H54 (cell line): ENCODE results near the gene ZC3H10.
A peak's percentile ranks its signal among the peaks of the same experiment; 100 is the strongest.

Experiments used
- DNase-seq: peaks from one replicate; pipeline ENCODE4 v3.0.0; 2011; ENCODE audit warnings: low spot score, mixed read lengths; ENCODE audit not compliant: insufficient read length
- FAIRE-seq: peaks from 3 replicates; lab custom pipeline; 2011; peaks lifted over from hg19 to GRCh38; lab: Jason Lieb, UNC
- POLR2A ChIP-seq: IDR thresholded peaks from 2 replicates; pipeline ENCODE4 v1.6.1; 2011; ENCODE audit warnings: low read depth, mild to moderate bottlenecking, low read length

The ZC3H10 gene

DNA sequence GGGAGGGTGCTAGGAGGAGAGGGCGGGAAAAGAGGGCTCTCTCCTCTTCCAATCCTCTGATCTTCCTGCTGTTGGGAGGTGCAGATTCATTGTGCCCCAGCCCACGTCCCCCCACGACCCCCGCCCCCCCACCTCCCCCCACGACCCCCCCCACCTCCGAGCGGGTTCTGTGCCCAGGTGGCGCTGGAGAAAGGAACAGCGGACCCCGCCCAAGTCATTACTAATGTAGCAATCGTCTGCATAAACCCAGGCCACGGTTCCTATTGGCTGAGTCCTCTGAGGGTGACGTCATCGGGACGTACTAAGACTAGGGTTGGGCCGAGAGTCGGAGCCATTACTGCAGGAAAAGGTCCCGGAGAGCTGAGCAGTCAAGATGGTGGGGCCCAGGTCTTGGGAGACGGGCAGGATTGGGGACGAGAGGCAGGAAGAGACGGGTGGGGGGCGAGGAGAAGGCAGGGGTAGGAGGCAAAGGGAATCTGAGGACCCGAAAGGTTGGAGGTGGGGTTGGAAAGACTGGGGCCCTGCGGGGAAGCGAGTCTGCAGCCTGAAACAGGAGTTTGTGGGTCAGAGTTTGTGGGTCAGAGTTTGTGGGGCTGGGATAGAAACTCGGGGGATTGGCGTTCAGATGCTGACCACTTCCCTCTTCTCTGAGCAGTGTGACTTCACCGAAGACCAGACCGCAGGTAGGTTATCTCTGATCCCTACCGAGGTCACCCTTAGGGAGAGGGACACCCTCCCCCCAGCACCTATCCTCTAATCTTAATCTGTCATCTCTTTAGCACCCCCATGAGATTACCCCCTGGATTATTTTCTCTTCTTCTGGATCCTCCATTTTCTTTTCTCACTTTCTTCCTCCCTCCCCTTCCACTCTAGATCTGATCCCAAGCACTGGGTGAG is 40.2 kb downstream of the ZC3H10 start, which contains the start of gene MYL6:
MYL6 (plus strand) TSS at position 331 of the 897 bp plus-strand sequence; CDS start at position 374, 43 bp downstream.
- FAIRE-seq (no peak), DNase-seq (peak; percentile 81)
- TF ChIP-seq POLR2A: peak; percentile 96

DNA sequence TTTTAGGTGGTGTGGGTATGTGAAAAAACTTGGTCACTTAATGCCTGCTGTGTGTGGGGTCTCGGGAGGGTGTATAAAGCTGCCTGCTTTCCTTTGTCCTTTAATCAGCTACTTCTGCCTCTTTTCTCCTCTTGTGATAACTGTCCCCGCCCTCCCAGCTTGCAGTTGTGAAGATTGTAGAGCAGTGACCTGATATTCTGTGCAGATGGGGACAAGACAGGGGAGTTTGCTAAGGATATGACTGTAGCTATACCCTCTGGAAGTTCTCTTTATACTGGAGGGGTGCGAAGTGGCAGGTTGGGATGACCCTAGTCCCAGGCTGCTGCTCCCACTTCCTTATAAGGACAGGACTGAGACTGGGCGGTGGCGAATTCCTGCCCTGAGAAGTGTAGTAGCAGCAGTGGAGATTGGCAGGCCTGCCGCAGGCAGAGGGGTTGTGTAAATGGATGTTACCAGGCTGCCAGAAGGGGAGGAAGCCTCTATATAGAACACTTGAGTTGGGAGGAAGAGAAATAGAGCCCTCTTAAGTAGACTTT is 40.9 kb downstream of the ZC3H10 start:
- FAIRE-seq (no peak), DNase-seq (no peak)
- TF ChIP-seq POLR2A: no peak

DNA sequence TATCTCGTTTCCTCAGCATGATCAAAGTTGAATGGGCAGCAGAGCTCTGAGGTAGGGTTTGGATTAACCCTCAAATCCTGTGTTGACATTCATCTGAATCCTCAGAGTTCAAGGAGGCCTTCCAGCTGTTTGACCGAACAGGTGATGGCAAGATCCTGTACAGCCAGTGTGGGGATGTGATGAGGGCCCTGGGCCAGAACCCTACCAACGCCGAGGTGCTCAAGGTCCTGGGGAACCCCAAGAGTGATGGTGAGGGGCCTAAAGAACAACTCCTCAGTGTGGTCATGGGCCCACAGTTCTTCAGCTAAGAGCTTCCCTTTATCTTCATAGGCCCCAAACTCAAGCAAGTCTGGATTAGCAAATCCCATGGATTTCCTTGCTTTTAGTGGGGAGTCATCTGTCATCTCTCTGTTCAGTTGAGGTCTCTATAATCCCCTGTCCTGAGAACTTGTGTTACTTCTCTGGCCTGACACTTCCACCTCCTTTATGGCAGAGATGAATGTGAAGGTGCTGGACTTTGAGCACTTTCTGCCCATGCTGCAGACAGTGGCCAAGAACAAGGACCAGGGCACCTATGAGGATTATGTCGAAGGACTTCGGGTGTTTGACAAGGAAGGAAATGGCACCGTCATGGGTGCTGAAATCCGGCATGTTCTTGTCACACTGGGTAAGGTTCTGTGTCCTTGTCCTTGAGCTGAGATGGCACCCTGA is 41.6 kb downstream of the ZC3H10 start:
- TF ChIP-seq POLR2A: no peak
- DNase-seq: no peak
- FAIRE-seq: no peak

- FAIRE-seq (no peak), DNase-seq (no peak)
- TF ChIP-seq POLR2A: no peak
Observed at GRCh38 chr12:56160193-56160763, 42.2 kb downstream of the ZC3H10 start.

DNA sequence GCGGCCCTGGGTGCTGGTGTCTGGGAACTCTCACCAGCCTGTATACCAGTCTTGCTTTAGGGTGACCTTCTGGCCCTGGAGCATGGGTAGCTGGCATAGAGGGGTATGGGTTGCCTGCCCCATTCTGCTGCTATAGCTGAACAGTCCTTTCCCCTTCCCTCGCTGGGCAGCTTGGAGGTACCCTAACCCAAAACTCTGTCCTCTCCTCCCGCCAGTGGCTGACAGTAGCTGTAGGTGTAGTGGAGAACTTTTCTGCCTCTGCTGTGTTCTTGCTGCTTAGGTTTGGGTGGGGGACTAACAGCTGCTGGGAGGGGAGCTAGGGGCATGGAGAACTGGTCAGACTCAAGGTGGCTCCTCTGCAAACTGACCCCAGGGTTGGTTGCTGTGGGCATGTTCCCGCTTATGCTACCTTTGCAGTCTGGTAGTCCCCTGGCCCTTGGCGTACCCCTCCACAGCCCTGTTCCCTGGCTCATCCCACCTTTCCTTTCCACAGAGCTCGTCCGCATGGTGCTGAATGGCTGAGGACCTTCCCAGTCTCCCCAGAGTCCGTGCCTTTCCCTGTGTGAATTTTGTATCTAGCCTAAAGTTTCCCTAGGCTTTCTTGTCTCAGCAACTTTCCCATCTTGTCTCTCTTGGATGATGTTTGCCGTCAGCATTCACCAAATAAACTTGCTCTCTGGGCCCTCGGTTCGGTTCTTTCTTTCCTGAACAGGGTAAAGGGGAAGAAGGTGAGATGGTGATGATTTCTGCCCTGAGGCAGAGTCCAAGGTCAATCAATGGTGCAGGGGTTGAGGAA is 43.0 kb downstream of the ZC3H10 start:
- DNase-seq: no peak
- TF ChIP-seq POLR2A: no peak
- FAIRE-seq: no peak

DNA sequence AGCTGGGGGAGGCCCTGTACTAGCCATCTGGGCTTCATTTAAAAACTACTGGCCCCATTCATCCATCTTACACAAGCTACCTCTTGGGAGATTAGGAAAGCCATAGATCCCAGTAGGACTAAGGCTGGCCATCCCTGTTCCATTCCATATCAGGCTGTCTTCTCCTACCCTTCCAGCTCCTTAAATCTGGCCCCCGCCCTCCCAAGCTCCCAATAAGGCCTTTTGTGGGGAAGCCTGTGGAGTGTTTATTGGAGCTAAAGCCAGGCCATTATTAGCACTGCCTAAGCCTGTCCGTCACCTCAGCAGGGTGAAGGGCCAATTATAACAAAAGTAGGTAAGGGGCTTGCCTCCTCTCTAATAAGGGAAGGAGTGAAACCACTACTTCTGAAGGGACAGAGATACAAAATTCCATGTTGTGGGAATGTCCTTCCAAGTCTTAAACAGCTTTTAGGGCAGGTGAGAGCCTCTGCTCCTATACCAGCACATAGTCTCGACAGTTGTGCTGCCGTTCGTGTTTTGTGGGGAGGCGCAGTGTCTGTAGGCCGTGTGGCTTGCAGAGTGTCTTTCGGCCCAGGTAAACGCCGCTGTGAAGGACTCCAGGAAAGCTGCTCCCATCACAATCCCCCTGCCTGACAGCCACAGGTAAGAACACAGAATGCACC is 43.8 kb downstream of the ZC3H10 start:
- TF ChIP-seq POLR2A: no peak
- no peak for FAIRE-seq
- DNase-seq: no peak

DNA sequence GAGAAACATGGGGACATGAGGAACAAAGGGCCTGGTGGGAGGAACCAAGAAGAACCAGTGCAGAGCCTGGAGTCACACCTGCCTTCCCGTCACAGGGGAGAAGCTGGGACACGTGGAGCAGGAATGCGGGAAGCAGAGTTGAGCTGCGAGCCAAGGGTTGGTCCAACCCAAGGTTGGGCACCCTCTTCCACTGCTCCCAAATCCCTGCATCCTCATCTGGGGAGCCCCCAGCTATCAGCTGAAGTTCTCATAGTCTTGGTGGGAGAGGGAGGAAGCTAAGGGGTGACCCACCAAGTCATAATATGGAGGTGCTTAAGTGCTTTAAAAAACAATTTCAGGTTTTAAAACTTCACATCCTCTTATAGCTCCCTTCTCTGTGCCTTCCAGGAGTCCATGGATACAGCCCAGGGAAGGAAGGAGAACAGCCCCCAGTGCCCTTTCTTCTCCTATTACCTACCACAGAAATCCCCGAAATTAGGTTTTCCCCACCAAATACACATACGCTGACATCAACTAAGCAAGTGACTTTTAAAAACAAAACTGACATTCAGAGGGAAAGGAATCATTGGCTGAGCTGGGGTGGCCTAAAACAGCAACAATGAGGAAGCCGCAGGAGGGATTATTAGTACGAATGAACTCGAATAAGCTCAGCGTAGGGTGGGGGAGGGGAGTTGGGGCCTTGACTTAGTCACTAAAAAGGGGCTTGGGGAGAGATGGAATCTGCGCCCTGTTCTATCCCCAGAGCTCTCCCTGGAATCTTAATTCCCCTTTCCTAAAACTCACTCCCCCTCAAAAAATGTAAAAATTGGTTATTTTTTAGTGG is 44.6 kb downstream of the ZC3H10 start:
- FAIRE-seq (no peak), DNase-seq (no peak)
- TF ChIP-seq POLR2A: no peak

DNA sequence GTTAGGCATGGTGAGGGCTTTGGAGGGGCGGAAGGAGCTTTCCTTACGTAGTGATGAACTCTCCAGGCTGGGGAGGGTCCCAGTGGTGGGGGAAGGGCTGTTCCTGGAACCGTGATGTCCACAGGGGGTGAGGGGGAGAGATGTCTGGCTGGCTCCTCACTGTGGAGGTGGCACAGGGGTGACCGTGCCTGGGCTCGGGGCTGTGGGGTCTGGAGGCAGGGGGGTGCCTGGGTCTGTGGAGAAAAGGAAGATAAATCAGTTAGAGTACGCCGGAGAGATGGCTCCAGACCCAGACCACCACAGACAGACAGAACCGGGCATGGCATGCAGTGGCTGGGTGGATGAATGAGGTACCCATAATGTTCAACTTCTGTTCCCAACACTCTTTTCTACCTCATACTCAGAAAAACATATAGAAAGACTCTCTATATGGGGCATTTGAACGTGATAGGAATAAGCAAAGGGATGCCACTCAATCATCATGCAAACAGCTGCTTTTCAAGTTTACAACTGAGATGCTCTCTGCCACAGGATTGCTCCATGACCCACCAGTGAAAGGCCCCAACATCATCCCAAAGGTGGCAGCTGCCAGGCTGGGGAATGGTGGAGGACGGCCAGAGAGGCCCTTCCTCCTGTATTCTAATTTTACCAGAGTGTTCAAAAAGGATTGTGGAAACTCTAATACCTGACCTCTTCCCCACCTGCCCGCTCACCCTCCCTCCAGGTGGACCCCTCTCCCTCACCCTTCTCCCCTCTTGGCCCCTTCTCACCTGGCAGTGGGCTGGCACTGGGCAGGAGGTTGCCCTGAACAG is 45.7 kb downstream of the ZC3H10 start:
- TF ChIP-seq POLR2A: peak; percentile 11; the same call in 1 of the 2 replicates
- DNase-seq (no peak), FAIRE-seq (no peak)

- no peak for FAIRE-seq
- DNase-seq: no peak
- 0 out of 2 replicates have a peak, but pooled peaks have one; percentile 1 for TF ChIP-seq POLR2A
Observed at GRCh38 chr12:56164345-56164729, 46.3 kb downstream of the ZC3H10 start.

DNA sequence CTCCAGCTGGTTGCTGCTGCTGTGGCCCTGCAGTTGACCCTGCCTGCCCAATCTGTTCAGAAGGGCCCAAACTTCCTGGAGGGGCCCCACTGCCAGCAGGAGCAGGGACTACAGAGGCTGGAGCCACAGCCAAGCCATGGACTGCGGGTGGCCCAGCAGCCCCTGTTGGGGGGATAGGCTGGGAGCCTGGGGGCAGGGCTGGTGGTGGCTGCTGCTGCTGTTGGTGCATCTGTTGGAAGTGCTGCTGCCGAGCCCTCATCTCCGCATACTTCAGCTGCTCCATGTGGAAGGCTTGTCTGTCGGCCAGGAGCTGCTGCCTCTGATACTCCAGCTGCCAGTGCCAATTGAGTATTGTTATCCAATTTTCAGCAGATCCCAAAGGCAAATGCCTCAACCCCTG is 47.3 kb downstream of the ZC3H10 start:
- DNase-seq (no peak), FAIRE-seq (no peak)
- TF ChIP-seq POLR2A: no peak

GRCh38 chr12:56169229-56169759 is 51.2 kb downstream of the ZC3H10 start:
- FAIRE-seq (no peak), DNase-seq (no peak)
- no peak for TF ChIP-seq POLR2A

GRCh38 chr12:56172839-56173238 is 54.8 kb downstream of the ZC3H10 start:
- TF ChIP-seq POLR2A: no peak
- DNase-seq (no peak), FAIRE-seq (no peak)
